GM19043 (cell line): ENCODE measurements around the gene RASGEF1C.

Experiments
- ATAC-seq: cut with Tn5 transposase; IDR thresholded peaks from one replicate; pipeline ENCODE4 v1.9.1; 2021; ENCODE audit warnings: low read depth; ENCODE audit not compliant: unreplicated experiment

Gene RASGEF1C

DNA sequence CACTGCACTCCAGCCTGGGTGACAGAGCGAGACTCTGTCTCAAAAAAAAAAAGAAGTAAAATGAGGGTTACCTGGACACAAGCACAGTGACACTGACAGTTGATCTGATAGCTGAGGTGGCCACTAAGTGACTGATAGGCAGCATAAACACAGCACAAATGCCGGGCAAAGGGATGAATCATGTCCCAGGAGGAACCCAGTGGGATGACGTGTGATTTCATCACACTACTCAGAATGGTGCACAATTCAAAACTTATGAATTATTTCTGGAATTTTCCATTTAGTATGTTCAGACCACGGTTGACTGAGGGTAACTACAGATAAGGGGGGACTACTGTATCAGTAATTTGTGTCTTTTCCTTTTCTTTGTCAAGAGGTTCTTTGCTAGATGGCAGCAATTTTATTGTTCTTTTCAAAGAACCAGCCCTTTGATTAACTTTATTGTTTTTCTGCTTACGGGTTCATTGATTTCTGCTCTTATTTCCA, 103.1 kb downstream of the RASGEF1C start:
- no peak for ATAC-seq

DNA sequence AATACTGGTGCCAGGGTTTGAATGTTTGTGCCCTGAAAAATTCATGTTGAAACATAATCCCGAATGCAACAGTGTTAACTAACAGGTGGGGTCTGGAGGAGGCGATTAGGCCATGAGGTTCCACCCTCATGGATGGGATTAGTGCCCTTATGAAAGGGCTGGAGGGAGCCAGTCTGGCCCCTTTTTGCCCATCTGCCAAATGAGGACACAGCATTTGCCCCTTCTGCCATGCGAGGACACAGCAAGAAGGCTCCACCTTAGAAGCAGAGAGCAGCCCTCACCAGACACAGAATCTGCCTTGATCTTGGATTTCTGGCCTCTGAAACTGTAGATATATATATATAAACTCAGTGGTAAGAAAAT, 104.9 kb downstream of the RASGEF1C start:
- no peak for ATAC-seq

DNA sequence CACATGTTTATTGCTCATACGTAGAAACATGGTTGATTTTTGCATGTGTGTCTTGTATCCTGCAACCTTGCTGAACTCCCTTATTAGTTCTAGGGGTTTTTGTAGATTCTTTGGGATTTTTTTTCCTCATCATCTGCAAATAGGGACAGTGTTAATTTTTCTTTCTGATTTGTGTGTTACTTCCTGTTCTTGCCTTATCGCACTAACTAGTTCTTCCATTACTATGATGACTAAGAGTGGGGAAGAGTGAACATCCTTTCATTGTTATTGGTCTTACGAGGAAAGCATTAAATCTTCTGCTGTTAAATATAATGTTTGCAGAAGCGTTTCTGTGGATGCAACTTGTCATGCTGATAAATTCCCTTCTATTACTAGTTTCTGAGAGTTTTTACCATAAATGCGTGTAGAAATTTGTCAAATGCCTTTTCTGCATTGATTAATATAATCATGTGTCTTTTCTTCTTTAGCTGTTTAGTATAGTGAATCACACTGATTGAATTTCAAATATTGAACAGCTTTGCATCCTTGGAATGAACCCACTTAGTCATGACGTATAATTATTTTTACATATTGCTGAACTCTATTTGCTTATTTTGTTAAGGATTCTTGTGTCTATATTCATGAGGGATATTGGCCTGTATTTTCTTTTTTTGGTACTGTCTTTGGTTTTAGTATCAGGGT, 105.4 kb downstream of the RASGEF1C start:
- no peak for ATAC-seq

DNA sequence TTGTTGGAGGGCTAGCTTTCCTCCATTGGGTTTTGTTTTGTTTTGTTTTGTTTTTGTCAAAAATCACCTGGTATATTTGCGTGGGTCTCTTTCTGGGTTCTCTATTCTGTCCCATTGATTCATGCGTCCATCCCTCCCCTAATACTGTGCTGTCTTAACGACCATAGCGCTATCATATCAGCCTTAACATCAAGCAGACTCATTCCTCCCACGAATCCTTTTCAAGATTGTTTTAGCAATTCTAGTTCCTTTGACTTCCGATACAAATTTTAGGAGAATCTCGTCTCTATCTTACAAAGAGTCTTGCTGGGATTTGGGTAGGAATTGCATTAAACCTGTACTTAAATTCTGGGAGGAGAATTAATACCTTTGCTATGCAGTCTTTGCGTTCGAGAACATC, 106.4 kb downstream of the RASGEF1C start:
- ATAC-seq = no peak

DNA sequence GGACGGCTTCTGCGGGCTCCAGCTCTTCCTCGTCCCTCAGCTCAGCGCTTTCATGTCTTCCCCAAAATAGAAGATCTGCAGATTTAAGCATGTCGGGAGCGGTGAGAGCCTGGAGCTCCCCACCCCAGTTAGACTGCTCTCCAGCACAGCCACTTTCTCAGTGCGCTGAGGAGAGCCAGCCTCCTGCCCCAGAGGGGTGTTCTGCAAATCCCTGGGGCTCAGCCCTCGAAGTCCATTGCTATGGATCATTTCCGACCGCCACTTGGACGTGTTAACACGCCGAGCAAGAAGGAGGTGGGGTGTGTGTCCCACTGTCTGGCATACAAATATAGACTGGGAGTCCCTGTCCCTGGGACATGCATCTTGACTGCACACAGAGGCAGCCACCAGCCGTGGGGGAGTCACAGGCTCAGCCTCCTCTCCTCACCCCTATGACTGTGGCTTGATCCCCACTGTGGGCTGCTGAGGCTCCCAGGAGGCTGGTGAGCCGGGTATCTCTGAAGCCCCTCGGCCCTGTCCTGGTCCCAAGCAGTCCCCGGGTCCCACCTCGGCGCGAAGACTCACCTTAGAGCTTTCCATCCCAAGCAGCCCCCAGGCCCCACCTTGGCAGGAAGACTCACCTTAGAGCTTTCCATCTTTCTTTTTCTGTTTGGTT, 107.4 kb downstream of the RASGEF1C start:
- ATAC-seq = no peak

DNA sequence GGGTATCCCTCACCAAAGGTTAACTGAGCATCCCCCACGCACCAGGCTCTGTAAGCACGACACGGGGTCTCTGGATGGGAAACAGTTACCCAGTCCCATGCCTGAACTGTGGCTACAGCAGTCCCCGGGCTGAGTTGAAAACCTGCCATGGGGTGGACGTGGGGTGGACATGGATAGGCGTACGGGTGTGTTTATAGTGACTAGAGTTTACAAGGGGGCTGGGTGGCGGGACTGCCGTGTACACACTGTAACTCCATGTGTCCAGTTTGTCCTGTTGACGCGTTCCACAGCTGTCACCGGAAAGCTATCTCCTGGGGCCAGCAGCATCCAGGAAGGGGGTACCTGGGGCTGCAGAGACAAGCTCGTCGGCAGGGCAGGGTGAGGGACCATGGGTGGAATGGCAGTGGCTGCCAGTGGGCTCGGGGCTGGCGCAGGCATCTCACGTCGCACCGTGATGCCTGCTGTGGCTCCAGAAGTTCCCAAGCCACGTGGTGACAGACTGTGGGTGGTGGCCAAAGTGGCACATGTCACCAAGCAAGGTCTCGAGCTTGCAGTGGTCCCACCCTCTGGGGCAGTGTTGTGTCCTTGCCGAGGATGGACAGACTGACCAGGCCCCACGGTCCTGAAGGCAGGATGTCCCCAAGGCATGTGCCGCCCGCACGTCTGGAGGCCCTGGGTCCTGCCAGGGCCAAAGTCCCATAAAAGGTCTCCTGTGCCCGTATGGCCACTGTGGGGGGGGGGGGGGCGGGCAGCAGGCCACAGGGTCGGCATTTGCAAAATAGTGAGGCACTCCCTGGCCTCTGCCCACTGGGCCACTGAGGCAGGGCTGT, 108.2 kb downstream of the RASGEF1C start:
- ATAC-seq = no peak

DNA sequence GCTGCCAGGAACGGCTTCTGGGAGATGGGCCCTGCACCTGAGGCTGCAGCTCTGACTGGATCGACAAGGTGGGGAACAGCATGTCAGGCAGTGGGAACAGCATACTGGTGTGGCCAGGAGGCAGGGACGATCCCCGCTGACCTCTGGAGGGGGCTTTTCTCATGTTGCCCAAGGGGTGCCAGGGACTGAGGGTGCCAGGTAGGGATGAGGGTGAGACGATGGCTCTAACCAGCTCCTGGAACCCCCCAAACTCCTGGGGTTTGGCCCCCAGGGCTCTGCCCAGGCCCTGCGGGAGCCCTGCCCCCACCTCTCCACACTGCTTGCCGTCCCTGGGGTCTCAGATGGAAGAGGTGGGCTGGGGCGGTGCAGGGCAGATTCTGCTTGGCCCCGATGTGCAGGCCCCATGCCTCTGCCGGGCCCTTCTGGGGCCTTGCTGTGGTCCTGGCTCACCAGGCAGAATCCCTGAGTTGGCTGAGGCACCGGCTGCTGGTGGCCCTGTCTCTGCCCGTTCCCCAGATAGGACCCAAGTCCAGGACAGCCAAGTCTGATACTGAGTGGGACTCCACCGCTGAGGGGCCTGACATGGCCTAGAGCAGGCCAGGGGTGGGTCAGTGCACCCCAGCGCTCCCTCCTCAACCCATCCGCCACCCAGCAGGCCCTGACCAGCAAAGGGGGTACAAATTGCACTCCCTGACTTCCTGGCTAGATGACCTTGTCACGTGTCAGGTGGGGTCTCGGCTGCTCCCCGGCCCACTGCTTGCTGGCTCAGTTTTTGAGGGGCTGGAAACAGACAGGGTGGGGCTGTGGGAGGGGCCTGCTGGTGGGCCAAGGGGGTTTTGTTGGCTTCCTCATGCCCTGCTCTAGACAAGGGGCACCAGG, 109.0 kb downstream of the RASGEF1C start:
- ATAC-seq = no peak

DNA sequence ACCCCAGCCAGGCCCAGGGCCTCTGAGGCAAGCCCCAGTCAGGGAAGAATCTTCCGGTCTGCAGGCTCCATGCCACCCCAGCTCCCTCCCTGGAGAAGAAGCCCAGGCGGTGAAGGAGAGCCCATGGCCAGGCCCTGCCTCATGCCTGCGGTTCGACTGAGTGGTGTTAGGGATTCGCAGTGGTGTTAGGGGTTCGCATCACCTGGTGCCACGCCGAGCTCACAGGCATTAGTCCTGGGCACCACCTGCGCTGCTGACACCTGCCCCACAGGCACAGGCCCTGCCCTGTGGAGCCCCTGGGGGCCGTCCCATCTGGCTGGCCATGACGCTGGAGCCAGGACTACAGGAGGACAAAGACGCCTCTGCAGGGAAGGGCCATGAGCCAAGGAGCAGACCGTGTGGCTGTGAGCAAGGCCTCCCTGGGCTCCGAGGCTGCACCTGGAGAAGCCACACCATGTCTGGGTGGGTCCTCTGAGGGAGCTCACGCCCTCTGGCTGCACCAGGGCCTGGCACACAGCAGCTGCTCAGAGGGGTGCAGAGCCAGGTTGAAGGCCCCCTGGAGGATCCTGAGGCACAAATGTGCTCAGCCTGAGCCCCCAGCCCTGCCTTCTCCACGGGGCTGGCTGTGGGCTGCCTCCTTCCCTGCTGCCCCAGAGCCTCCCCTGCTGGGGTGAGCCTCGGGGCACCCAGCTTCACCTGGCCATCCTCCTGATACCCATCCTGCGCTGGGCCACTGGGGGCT, 109.8 kb downstream of the RASGEF1C start:
- no peak for ATAC-seq

DNA sequence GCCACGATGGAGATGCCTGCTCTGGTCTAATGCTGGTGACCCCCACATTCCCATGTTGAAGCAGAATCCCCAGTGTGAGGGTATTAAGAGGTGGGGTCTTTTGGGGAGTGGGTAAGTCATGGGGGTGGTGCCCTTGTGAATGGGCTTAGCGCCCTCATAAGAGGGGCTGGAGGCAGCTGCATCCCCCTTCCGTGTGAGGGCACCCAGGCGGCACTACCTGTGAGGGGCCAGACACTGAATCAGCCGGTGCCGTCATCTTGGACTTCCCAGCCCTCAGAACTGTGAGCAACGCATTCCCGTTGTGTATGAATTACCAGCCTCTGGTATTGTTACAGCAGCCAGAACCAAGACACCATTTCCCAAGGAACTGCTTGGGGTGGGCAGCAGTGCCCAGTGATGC, 110.5 kb downstream of the RASGEF1C start:
- no peak for ATAC-seq

DNA sequence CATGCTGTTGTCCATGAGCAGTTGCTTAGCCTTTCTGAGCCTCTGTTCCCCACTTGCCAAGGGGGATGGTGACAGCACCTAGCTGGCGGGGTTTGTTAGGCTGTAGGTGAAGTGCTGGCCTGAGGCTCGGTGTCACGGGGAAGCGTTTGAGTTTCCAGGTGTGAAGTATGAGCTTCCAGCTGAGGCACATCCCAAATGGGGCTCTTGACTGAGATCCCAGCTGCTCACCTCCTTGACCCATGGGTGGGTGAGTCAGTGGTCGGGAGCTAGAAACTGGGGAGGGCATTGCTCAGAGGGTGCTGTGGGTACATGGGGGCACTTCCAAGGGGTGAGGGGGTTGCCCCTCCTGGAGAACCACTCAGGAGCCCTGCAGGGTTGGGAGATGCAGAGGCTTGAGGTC, 111.1 kb downstream of the RASGEF1C start:
- ATAC-seq = no peak

DNA sequence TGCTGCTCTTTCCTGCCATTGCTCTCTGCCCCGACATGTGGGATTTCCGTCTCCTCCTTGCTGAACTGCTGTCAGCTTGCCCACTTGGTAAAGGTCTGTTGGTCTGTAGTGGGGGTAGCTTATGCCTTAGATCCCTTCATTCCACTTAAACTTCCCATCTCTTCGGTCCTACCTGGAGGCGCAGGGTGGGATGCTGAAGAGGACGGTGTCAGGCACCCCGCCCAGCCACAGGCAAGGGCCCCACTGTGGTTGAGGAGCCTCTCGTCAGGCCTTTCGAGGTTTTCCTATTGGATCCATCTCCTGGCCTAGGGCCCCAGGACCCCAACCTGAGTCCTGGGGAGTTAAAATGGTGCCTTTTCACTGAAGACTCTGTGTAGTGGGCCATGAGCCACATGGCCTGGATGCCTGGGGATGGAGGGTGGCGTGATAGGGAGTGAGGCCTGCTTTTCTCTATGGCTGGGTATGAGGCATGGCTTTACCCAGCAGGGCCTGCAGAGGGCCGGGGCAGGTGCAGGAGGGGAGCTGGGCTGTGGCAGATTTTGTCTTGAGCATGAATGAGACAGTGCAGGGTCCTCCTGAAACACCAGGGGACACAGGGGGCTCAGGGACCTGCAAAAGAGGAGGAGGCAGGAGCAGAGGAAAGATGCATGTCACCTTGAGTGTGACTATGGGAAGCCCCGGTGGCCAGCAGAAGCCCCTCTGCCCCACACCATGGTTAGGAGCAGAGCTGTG, 111.7 kb downstream of the RASGEF1C start:
- no peak for ATAC-seq

DNA sequence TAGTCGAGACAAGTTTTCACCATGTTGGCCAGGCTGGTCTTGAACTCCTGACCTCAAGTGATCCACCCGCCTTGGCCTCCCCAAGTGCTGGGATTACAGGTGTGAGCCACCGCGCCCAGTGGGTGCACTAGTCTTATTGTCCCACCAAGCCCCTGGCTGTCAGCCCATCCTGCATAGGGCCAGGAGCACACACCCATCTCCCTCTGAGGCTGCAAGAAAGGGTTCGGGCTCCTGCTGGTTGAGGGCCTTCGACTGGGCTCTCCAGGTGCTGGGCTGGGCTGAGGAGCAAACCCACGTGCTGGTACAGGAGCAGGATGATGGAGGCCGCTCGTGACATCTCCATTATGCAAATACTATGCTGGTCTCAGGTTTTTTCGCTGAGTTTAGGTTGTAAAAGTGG, 112.4 kb downstream of the RASGEF1C start:
- no peak for ATAC-seq

DNA sequence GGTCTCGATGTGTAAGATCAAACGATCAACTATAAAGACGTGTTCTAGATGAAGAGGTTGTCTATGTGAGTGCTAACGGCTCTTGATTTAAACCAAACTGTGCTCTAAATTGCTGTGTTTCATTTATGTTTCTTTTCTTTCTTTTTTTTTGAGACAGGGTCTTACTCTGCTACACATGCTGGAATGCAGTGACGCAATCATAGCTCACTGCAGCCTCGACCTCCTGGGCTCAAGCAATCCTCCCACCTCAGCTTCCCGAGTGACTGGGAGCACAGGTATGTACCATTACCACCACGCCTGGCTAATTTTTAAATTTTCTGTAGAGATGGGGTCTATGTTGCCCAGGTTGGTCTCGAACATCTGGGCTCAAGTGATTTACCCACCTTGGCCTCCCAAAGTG, 113.5 kb downstream of the RASGEF1C start:
- no peak for ATAC-seq

DNA sequence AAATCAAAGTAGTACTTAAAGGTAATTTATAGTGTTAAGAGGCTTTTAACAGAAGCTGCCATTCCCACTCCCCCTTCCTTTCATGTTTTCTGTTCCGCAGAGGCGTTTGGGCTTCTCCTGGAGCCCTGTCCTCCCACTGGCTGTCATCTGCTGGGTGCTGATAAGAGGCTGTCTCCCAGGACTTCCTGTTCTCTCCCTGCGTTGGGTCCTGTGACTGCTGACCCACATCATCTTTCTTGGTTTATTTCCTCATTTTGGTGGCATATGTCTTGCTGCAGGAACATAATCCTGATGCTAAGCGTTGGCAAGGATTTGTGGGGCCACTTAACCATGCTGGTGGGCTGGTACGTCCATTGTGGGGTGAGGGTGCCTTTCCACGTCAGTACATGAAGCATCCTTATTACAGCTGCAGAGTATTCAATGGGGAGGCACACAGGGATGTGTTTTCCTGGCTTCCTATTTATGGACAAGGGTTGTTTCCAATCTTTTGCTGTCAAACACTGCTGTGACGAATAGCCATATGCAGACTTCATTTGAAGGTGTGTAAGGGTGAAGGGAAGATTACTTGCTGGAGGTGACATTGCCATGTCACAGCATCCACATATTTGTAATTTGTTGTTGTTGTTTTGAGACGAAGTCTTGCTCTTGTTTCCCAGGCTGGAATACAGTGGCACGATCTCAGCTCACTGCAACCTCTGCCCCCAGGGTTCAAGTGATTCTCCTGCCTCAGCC, 115.2 kb downstream of the RASGEF1C start:
- no peak for ATAC-seq

DNA sequence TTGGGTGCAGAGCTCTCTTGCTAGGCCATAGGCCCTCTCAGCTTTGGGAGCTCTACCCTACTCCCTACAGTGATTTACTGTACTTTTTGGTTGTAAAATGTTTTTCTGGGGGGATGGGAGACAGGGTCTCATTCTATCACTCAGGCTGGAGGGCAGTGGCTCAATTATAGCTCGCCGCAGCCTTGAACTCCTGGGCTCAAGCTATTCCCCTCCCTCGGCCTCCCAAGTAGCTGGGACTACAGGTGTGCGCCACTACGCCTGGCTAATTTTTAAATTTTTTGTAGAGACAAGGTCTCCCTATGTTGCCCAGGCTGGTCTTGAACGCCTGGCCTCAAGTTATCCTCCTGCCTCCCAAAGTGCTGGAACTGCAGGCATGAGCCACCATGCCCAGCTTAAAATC, 115.8 kb downstream of the RASGEF1C start:
- ATAC-seq = no peak

DNA sequence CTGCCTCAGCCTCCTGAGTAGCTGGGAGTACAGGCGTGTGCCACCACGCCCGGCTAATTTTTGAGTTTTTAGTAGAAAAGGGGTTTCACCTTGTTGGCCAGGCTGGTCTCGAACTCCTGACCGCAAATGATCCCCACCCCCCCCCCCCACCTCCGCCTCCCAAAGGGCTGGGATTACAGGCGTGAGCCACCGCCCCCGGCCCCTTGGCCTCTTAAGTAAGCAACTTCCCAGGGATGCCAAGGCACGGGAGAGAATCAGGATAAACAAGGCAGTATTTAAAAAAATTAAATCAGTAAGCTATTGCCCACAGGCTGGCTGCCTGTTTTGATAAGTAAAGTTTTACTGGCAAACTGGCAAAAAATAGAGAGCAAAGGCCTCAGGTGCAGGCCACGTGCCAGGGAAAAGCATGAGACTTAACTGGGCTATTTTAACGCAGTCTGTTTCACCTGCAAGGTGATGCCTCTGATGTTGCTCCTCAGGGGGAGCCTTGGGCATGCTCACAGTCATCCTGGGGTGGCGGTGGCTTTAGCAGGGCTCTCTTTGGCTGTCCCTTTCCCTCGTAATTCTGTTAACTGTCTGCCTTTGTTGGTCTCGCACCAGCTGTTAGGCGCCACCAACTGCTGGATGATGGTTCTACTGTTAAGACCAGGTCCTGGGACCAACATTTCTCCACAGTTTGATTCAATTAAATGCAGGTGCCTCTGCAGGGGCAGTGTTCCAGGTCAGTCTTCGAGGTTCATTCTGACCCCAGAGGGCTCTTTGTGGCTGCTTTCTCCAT, 118.1 kb downstream of the RASGEF1C start:
- no peak for ATAC-seq

DNA sequence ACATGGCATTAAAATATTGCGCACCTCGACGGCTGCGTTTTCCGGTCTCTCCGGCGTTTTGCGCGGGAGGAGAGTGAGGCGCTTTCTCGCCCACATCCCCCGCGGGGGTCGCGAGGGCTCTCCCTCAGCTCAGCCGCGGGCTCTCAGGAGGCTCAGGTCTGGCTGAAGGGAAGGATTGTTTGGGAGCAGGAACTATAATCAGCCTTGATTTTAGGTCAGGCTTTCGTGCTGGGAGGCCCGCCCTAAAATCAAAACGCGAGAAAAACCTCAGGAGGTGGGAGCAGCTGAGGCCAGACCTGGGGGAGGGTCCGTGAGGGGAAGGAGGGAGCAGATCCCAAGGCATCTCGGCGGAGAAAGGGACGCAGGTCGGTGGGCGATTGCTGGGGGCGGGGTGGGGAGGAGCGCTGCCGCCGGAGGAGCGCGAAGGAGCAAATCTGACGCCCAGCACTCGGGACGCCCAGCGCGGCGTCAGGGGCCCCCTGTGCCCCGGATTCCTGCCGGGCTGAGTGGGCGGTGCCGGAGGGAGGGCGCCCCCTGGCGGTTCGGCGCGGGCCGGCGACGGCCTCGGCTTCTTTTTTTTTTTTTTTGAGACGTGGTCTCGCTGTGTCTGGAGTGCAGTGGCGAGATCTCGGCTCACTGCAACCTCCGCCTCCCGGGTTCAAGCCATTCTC, 118.8 kb downstream of the RASGEF1C start:
- no peak for ATAC-seq
